HG02610 (cell line): ENCODE measurements around the gene IL1RAPL2.
"Not testable (repeated sequence)": the region's sequence is repeated elsewhere in the genome, so short reads cannot be mapped to it uniquely, and the experiment has no call there.

Experiments
- ATAC-seq: cut with Tn5 transposase; IDR thresholded peaks from one replicate; pipeline ENCODE4 v1.9.1; 2021; ENCODE audit warnings: mild to moderate bottlenecking, moderate library complexity; ENCODE audit not compliant: unreplicated experiment

Gene IL1RAPL2

DNA sequence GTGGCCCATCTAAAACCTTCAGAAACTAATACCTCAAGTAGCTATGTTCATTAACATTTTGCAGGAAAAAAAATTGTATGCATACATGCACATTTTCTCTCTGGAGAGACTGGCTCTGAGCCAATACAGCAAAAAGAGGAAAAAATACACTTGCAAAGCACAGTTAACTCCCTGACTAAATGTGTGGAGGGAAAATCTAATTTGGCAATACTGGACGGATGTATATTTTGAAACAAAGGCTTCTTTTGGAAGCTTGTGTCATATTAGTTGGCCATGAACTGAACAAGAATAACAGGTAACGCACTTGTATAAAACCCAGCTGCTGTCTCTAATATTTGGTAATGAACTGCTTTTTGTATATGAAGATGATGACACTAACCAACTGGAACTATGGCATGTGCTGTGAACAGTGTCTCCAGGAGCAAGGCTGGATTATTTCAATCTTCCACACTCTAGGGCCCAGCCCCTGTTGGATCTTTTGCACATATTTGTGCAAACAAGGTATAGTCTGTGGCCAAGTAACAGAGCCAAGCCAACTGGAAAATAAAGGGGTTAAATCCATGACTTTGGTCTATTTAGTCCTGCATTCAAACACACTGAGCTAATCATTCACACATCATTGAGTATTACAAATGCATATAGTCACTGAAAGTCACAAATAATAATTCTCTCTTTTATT is 1188.4 kb downstream of the IL1RAPL2 start:
- no peak for ATAC-seq

- ATAC-seq, result no peak
Measured at GRCh38 chrX:105755109-105755508, 1189.1 kb downstream of the IL1RAPL2 start.

DNA sequence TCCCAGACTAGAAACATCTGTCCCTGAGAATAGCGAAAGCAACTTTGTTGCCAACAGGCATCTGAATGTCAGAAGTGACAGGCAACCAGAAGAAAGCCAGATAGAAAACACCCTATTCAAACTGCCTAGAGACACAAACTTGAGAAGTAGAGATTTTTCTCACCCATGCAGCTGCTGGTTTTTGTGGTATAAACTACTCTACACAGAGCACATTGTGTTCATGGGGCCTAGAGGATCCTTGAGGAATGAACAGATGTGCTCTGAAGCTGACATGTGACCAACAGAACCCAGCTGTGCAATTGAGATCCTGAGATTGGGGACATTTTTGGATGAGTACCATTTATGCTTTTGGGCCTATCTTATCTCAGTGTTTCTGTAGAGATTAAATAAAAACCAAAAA is 1192.8 kb downstream of the IL1RAPL2 start:
- no peak for ATAC-seq

DNA sequence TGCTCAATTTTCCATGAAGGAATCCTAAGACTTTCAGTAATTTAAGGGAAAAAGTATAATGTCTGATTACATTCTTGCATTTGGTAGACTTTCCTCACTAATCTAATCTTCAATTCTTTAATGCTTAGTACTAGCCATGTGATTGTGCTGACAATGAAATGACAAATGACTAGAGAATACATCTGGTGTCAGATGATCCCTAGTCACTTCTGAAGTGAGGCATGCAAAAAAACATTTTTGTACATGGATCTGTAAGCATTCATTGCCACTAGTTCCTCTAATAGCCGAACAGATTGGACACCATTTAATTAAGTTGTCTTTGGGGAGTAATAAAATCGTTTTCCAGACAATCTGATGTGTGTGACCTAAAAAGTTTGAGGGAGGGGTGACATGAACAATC is 1193.6 kb downstream of the IL1RAPL2 start:
- ATAC-seq, result no peak

- no peak for ATAC-seq
Measured at GRCh38 chrX:105765691-105766090, 1199.7 kb downstream of the IL1RAPL2 start.

- no peak for ATAC-seq
Measured at GRCh38 chrX:105773801-105774200, 1207.8 kb downstream of the IL1RAPL2 start.

- no peak for ATAC-seq
Measured at GRCh38 chrX:105775679-105776078, 1209.7 kb downstream of the IL1RAPL2 start.

GRCh38 chrX:105781804-105782203 is 1215.8 kb downstream of the IL1RAPL2 start:
- ATAC-seq, result no peak

GRCh38 chrX:105796877-105797276 is 1230.9 kb downstream of the IL1RAPL2 start:
- ATAC-seq, result not testable (repeated sequence)

DNA sequence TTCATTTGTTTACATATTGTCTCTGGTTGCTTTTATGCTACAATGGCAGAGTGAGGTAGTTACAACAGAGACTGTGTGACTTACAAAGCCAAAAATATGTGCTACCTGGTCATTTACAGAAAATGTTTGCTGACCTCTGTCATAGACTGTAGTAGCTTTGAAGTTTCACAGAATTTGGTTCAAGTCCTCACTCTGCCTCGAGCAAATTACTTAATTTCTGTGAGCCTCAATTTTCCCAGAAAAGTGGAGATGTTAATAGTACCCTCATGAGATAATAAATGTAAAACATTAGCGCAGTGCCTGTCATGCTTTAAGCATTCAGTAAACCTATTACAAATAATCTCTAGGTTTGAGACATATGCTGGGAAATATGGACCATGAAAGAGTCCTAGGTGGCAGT is 1237.9 kb downstream of the IL1RAPL2 start:
- no peak for ATAC-seq

GRCh38 chrX:105805655-105806054 is 1239.7 kb downstream of the IL1RAPL2 start:
- ATAC-seq, result not testable (repeated sequence)

- ATAC-seq, result no peak
Measured at GRCh38 chrX:105816517-105816916, 1250.5 kb downstream of the IL1RAPL2 start.
